Adrenal gland (tissue), 12 donors: ENCODE results near the gene ARHGEF12. TPM values are rescaled to one million over a fixed set of nuclear protein-coding genes. Genes with fewer than 3 reads are reported as not detected.

Source experiments
- DNase-seq, 7 donors: peaks; one replicate each; pipeline ENCODE4 v3.0.0-alpha.2; 2019 to 2020
- H3K27ac ChIP-seq, 5 donors: fragments of 200-600 bp; sonication (generic) in 4 of 5; 1 replicate in 3 of 5; 2 replicates in 2 of 5; pipeline versions ENCODE4 v1.5.1 to v1.8.0; 2016 to 2020; ENCODE audit warnings: mild to moderate bottlenecking in 1 of 5
- H3K27me3 ChIP-seq: fragments of 200-600 bp; 2 replicates; pipeline ENCODE4 v1.8.0; 2021
- H3K36me3 ChIP-seq, 2 donors: fragments of 200-600 bp; replicated peaks in 1 of 2; 1 replicate in 1 of 2; 2 replicates in 1 of 2; pipeline versions ENCODE4 v1.5.1 to v1.8.0; 2018 to 2022
- H3K4me1 ChIP-seq, 2 donors: fragments of 200-600 bp; replicated peaks in 1 of 2; 1 replicate in 1 of 2; 2 replicates in 1 of 2; pipeline versions ENCODE4 v1.5.1 to v1.8.0; 2018 to 2021
- H3K4me3 ChIP-seq, 4 donors: fragments of 200-600 bp; sonication (generic) in 3 of 4; one replicate each; pipeline ENCODE4 v1.5.1; 2016 to 2018
- H3K9me3 ChIP-seq, 3 donors: fragments of 200-600 bp; sonication (generic) in 1 of 3; replicated peaks in 1 of 3; 1 replicate in 2 of 3; 2 replicates in 1 of 3; pipeline versions ENCODE4 v1.5.1 to v1.8.0; 2016 to 2021
- POLR2A ChIP-seq, 2 donors: fragments of 450-650 bp; IDR thresholded peaks; one replicate each; pipeline ENCODE4 v1.6.1; 2017; ENCODE audit warnings: antibody characterized with exemption in 2 of 2, mild to moderate bottlenecking in 2 of 2, moderate library complexity in 1 of 2
- WGBS, 4 donors: extraction: QIAGEN DNeasy Blood & Tissue Kit in 2 of 4; methylation state at CpG; one replicate each; pipeline versions ENCODE4 v1.1.5 to v1.1.7; 2013 to 2017; 5-methylcytosine and 5-hydroxymethylcytosine counted together
- intact Hi-C, 2 donors: fragments of 100-400 bp; cut with DNase I; formaldehyde crosslinking; loops; one replicate each; pipeline versions ENCODE4 v1.14.1 to v1.15.0; 2022 to 2023
- polyA plus RNA-seq, 3 donors: library from polyadenylated mRNA; stranded (reverse); fragments of 200-250 nt in 2 of 3; fragments of 350-450 nt in 1 of 3; fragmentation: Illumina TruSeq in 1 of 3; extraction: RNeasy Lipid Tissue Mini Kit (QIAGEN cat#74804) in 1 of 3; gene quantifications; one replicate each; pipeline ENCODE4 v1.2.3, GENCODE V29; 2013 to 2014
- total RNA-seq, 9 donors: library from RNA; depleted of rRNA in 4 of 9; stranded (reverse); fragments of >200 nt in 4 of 9; fragments of 120-200 nt in 1 of 9; fragmentation: NEBNext Ultra II Directional in 1 of 9; extraction: Animal tissue kit (Norgen Biotek cat#: 25700) in 1 of 9; gene quantifications; one replicate each; pipeline versions ENCODE4 v1.1.0 to v1.2.4, GENCODE V29; 2013 to 2023
- TF ChIP-seq, protein P1 (sequence below), 6 experiments: fragments of 450-650 bp in 4 of 6; fragments of 200-600 bp in 2 of 6; sonication (generic) in 1 of 6; IDR thresholded peaks; 1 replicate in 5 of 6; 2 replicates in 1 of 6; pipeline versions ENCODE4 v1.5.1 to v1.8.0; 2016 to 2021; ENCODE audit warnings: antibody characterized with exemption in 6 of 6, mild to moderate bottlenecking in 2 of 6, moderate library complexity in 1 of 6
- donor health status: healthy with polysubstance abuse.
- donor health status: Bipolar disorder and iron deficiency.
- donor health status: DM: yes; HTN: yes; CAD: no.
- donor health status: DM: no; HTN: no; CAD: no.
- donor health status: DM: no; HTN: no; CAD: no.
- donor health status: DM: yes; HTN: yes; CAD: no.

The ARHGEF12 gene
- total and polyA plus RNA-seq, 12 donors, result 20.2 to 125 (median 94.2) TPM

DNA sequence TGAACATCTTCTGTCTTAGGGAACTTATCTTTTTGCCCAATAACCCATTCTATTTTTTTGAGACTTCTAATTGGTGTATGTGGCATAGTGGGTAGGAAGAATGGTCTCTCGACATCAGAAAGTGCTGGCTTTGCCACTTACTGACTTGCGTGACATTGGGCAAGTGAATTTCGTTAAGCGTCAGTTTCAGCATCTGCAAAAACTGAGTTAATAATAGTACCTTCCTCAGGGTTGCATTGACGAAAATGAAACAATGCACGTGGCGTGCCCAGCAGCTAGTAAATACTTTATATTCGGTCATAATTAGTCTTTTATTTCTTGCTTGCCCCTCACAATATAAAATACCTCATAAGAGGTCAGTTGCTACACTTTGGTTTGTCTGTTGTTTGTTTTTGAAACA is 162.9 kb downstream of the ARHGEF12 start:
- H3K9me3 ChIP-seq, result no peaks in the 10 kb centered on the region
- H3K4me3 ChIP-seq, result no peak overlapping the region
- TF ChIP-seq, protein P1, sequence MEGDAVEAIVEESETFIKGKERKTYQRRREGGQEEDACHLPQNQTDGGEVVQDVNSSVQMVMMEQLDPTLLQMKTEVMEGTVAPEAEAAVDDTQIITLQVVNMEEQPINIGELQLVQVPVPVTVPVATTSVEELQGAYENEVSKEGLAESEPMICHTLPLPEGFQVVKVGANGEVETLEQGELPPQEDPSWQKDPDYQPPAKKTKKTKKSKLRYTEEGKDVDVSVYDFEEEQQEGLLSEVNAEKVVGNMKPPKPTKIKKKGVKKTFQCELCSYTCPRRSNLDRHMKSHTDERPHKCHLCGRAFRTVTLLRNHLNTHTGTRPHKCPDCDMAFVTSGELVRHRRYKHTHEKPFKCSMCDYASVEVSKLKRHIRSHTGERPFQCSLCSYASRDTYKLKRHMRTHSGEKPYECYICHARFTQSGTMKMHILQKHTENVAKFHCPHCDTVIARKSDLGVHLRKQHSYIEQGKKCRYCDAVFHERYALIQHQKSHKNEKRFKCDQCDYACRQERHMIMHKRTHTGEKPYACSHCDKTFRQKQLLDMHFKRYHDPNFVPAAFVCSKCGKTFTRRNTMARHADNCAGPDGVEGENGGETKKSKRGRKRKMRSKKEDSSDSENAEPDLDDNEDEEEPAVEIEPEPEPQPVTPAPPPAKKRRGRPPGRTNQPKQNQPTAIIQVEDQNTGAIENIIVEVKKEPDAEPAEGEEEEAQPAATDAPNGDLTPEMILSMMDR (IDR thresholded peaks at IDR 0.05), result no peak
- TF ChIP-seq POLR2A (IDR thresholded peaks at IDR 0.05), result no peak
- no peaks in the 10 kb centered on the region for H3K4me1 ChIP-seq
- H3K36me3 ChIP-seq, result no peaks in the 10 kb centered on the region
- H3K27me3 ChIP-seq, result no peaks in the 10 kb centered on the region
- WGBS, 4 donors, result 87 to 90% (median 88%) methylated on average over 8 of the region's 8 CpGs
- no peak for DNase-seq
- no peak overlapping the region for H3K27ac ChIP-seq
- intact Hi-C loops, result no loop called here

- no peaks in the 10 kb centered on the region for H3K36me3 ChIP-seq
- H3K27ac ChIP-seq, result no peak overlapping the region
- no peak for TF ChIP-seq POLR2A (IDR thresholded peaks at IDR 0.05)
- TF ChIP-seq, protein P1 (IDR thresholded peaks at IDR 0.05), result no peak
- WGBS, 4 donors, result 74 to 83% (median 78%) methylated on average over 5 of the region's 5 CpGs
- no peaks in the 10 kb centered on the region for H3K9me3 ChIP-seq
- H3K27me3 ChIP-seq, result no peaks in the 10 kb centered on the region
- no peaks in the 10 kb centered on the region for H3K4me1 ChIP-seq
- intact Hi-C loops, result no loop called here
- DNase-seq, result no peak
- H3K4me3 ChIP-seq, result no peak overlapping the region
Observed at GRCh38 chr11:120499859-120500258, 163.6 kb downstream of the ARHGEF12 start.

DNA sequence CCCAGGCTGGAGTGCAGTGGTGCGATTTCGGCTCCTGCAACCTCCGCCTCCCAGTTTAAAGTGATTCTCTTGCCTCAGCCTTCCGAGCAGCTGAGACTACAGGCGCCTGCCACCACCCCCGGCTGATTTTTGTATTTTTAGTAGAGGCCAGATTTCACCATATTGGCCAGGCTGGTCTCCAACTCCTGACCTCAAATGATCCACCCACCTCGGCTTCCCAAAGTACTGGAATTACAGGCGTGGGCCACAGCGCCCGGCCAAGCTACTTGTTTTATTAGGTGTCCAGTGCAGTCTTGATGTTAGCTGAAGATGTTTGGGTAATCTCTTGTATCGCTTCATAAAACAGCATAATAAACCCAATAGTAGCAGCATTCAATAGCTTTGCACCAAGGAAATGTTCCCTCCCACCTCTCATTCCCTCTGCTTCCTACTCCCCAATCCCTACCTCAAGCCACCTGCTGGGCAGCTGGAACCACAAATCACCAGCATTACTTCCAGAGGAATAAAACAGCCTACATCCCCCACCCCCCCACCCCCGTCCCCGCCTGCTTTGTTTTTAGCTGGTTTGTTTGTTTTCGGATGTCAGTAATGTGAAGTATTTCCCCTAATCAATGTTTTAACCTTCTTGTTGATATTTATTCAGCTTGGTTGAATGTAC is 164.3 kb downstream of the ARHGEF12 start:
- Histone ChIP-seq H3K4me3 (no peak overlapping the region), H3K27me3 (peaks cover 7% of the 10 kb centered on the region), H3K9me3 (no peaks in the 10 kb centered on the region), H3K27ac (no peak overlapping the region), H3K36me3 (no peaks in the 10 kb centered on the region), H3K4me1 (no peaks in the 10 kb centered on the region)
- TF ChIP-seq, protein P1 (IDR thresholded peaks at IDR 0.05), result no peak
- TF ChIP-seq POLR2A (IDR thresholded peaks at IDR 0.05), result no peak
- 61 to 69% (median 68%) methylated on average over 13 to 14 of the region's 14 CpGs for WGBS, 4 donors
- no peak for DNase-seq
- intact Hi-C loops, result no loop called here

GRCh38 chr11:120501440-120501839 is 165.2 kb downstream of the ARHGEF12 start:
- no peak for TF ChIP-seq POLR2A (IDR thresholded peaks at IDR 0.05)
- TF ChIP-seq, protein P1 (IDR thresholded peaks at IDR 0.05), result no peak
- 49 to 65% (median 51%) methylated on average over 2 of the region's 2 CpGs for WGBS, 4 donors

More at GRCh38 chr11:120501440-120501839, 165.2 kb downstream of the ARHGEF12 start:
- H3K27me3 ChIP-seq, result peaks cover 10% of the 10 kb centered on the region
- no peak for DNase-seq
- H3K9me3 ChIP-seq, result no peaks in the 10 kb centered on the region
- no peak overlapping the region for H3K27ac ChIP-seq
- no peaks in the 10 kb centered on the region for H3K36me3 ChIP-seq
- H3K4me3 ChIP-seq, result no peak overlapping the region
- intact Hi-C loops, result no loop called here
- H3K4me1 ChIP-seq, result no peaks in the 10 kb centered on the region
